ENCODE measurements around the gene GRP. TPM values are rescaled to one million over a fixed set of nuclear protein-coding genes. Genes with fewer than 3 reads are reported as not detected.

The GRP gene
- total and polyA plus RNA-seq, 2 of the 4 experiments (the other 2 are of a cell fraction): not detected

- no peak for TF ChIP-seq CTCF (conservative IDR thresholded peaks at IDR 0.05; ENCODE audit: low read depth, low read length)
- no peak for TF ChIP-seq RCOR1 (IDR thresholded peaks at IDR 0.05; ENCODE audit: insufficient replicate concordance, low read length)
- TF ChIP-seq CHD1 (IDR thresholded peaks at IDR 0.05; ENCODE audit: low read depth, low read length): no peak
These were observed 2.4 kb downstream of the GRP start (continued) for GRCh38 chr18:59222341-59222740.

- Histone ChIP-seq H4K20me1 (ENCODE audit: insufficient read depth, low read length) (no peaks in the 10 kb centered on the region), H3K14ac (replicated peaks; ENCODE audit: low read depth, low read length) (no peak overlapping the region), H2BK15ac (ENCODE audit: low read depth, low read length) (no peak overlapping the region), H2BK5ac (ENCODE audit: low read depth, low read length, poor library complexity, severe bottlenecking) (no peak overlapping the region), H2BK120ac (ENCODE audit: low read depth, low read length) (no peak overlapping the region), H4K5ac (ENCODE audit: low read depth, low read length) (no peak overlapping the region), H3K9ac (ENCODE audit: low read depth, low read length) (no peak overlapping the region), H3K79me1 (ENCODE audit: low read depth in 1 of 2, low read length in 2 of 2) (no peaks in the 10 kb centered on the region), H3K56ac (ENCODE audit: extremely low read depth, insufficient read depth, low read length) (no peak overlapping the region), H3K23ac (ENCODE audit: low read depth, low read length) (no peak overlapping the region), H2BK20ac (ENCODE audit: low read depth, low read length) (no peak overlapping the region), H3K4me3 (ENCODE audit: insufficient read depth, low read depth, low read length) (no peak overlapping the region), H3K9me3 (ENCODE audit: control insufficient read depth, insufficient read depth, low read length) (no peaks in the 10 kb centered on the region), H3K27ac (ENCODE audit: insufficient read depth, low read length) (no peak overlapping the region), H2AFZ (replicated peaks; ENCODE audit: low read length, poor library complexity) (no peak overlapping the region), H2AK9ac (replicated peaks; ENCODE audit: low read depth, low read length, poor library complexity) (no peak overlapping the region), H4K91ac (ENCODE audit: insufficient read depth, low read depth, low read length) (no peak overlapping the region), H3K27me3 (ENCODE audit: control insufficient read depth, insufficient read depth, low read length) (peaks cover 52% of the 10 kb centered on the region), H3K36me3 (ENCODE audit: control insufficient read depth, insufficient read depth, low read length) (no peaks in the 10 kb centered on the region), H3K9me1 (ENCODE audit: insufficient read depth, low read length) (no peaks in the 10 kb centered on the region), H3K4me1 (ENCODE audit: control insufficient read depth, insufficient read depth, low read length) (no peaks in the 10 kb centered on the region), H3K4ac (ENCODE audit: low read depth, low read length) (no peak overlapping the region), H2AK5ac (ENCODE audit: low read depth, low read length) (no peak overlapping the region), H3K4me2 (ENCODE audit: low read depth, low read length) (no peak overlapping the region), H3K18ac (ENCODE audit: low read depth, low read length) (no peak overlapping the region), H4K8ac (ENCODE audit: low read depth in 2 of 2, low read length in 2 of 2) (no peak overlapping the region)
- POLR2A ChIA-PET (ENCODE audit: unreplicated experiment): no interaction called here
- TF ChIP-seq MAFK (IDR thresholded peaks at IDR 0.05; ENCODE audit: low read depth, low read length) (no peak), RCOR1 (IDR thresholded peaks at IDR 0.05; ENCODE audit: insufficient replicate concordance, low read length) (no peak), CHD1 (IDR thresholded peaks at IDR 0.05; ENCODE audit: low read depth, low read length) (no peak), NFE2L2 (IDR thresholded peaks at IDR 0.05; ENCODE audit: low read depth, low read length) (no peak), USF2 (IDR thresholded peaks at IDR 0.05; ENCODE audit: low read depth, low read length) (no peak), POLR2A (IDR thresholded peaks at IDR 0.05; ENCODE audit: low read depth, low read length) (no peak), CTCF (conservative IDR thresholded peaks at IDR 0.05; ENCODE audit: low read depth, low read length) (no peak), MAZ (IDR thresholded peaks at IDR 0.05; ENCODE audit: borderline replicate concordance, low read depth, low read length) (no peak), ELK1 (IDR thresholded peaks at IDR 0.05; ENCODE audit: borderline replicate concordance, low read depth, low read length) (no peak)
- CTCF ChIA-PET: interaction anchor here (1.0 kb wide), 1 partner anchor 174 kb away, joined by 3 read pairs; no protein-coding TSS in a partner anchor
- in situ Hi-C loops (cut with MboI; ENCODE audit: low sequenced_read_pairs): no loop called here
- no TSS peak for BruUV-seq (replicated peaks)
- no CpG with 5 or more reads among the region's 1 CpG for WGBS, 2 experiments (ENCODE audit: extremely low coverage in 2 of 2, insufficient read length in 1 of 2)
- intact Hi-C loops (cut with micrococcal nuclease): no loop called here
- no peak for ATAC-seq (ENCODE audit: low read depth)
- no peak for DNase-seq
- dilution Hi-C loops (cut with HindIII; ENCODE audit: low sequenced_read_pairs, unreplicated experiment): no loop called here
These were observed 8.4 kb downstream of the GRP start for GRCh38 chr18:59228351-59228750.
